Ascending aorta (tissue), 2 donors: ENCODE measurements around the gene WBP1L. TPM values are rescaled to one million over a fixed set of nuclear protein-coding genes. Genes with fewer than 3 reads are reported as not detected.
A peak's percentile ranks its signal among the peaks of the same experiment; 100 is the strongest.

Experiments used
- DNase-seq, 2 donors: peaks; one replicate each; pipeline ENCODE4 v3.0.0-alpha.2; 2019; ENCODE audit warnings: low spot score in 2 of 2
- H3K27ac ChIP-seq, 2 donors: fragments of 200-600 bp; sonication (generic); one replicate each; pipeline ENCODE4 v1.5.1; 2016 to 2017; ENCODE audit warnings: mild to moderate bottlenecking in 1 of 2
- H3K27me3 ChIP-seq: fragments of 200-600 bp; sonication (generic); one replicate; pipeline ENCODE4 v1.5.1; 2017
- H3K36me3 ChIP-seq, 2 donors: fragments of 200-600 bp; sonication (generic); one replicate each; pipeline ENCODE4 v1.5.1; 2016
- H3K4me1 ChIP-seq, 2 donors: fragments of 200-600 bp; sonication (generic); one replicate each; pipeline ENCODE4 v1.5.1; 2016 to 2017; ENCODE audit warnings: mild to moderate bottlenecking in 1 of 2
- H3K4me3 ChIP-seq, 2 donors: fragments of 200-600 bp; sonication (generic); one replicate each; pipeline ENCODE4 v1.5.1; 2016 to 2017; ENCODE audit warnings: mild to moderate bottlenecking in 1 of 2
- H3K9me3 ChIP-seq, 2 donors: fragments of 200-600 bp; sonication (generic); one replicate each; pipeline ENCODE4 v1.5.1; 2016
- intact Hi-C: fragments of 100-400 bp; cut with DNase I; formaldehyde crosslinking; loops from one replicate; pipeline ENCODE4 v1.15.1; 2023
- total RNA-seq: library from RNA; depleted of rRNA; stranded (reverse); fragments of >200 nt; gene quantifications from one replicate; pipeline ENCODE4 v1.1.0, GENCODE V29; 2016
- TF ChIP-seq, protein P1 (sequence below), 3 experiments: fragments of 200-600 bp in 2 of 3; fragments of 450-650 bp in 1 of 3; sonication (generic) in 2 of 3; IDR thresholded peaks; one replicate each; pipeline ENCODE4 v1.5.1; 2016 to 2019; ENCODE audit warnings: antibody characterized with exemption in 3 of 3, mild to moderate bottlenecking in 1 of 3, moderate library complexity in 1 of 3

The WBP1L gene
- total RNA-seq, 1 donor from 2014 or later: 107 TPM

DNA sequence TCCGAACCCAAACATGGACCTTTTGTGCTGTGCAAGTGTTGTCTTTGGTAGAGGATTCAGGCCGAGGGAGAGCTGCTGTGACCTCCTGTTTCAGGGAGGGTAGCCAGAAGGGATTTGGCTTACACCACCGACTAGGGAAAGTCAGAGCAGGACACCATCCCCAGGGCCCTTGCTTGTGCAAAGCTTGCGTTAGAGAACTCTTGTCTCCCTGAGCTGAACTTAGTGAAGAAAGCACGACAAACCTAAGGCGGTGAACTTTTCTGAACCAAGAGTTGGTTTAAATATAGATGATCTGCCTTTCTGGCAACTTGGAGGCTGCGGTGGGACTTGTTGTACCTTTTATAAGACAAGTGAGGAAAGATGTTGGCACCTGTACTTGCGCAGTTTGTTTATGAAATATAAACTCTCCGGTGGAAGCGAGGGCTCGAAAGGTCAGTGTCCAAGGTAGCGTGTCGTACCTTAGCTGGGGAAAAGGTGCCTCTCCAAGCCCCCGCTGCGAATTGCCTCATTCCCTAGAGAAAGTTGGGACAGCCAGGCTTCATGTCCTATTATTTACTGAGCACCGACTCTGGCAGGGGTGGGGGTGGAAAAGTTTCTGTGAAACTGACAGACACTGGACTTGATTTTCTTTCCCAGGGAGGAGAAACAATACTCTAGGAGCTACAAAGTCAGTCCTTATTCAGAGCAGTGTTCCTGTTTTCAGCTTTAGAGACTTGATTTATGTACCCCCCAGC is 31.6 kb downstream of the WBP1L start:
- H3K27me3 ChIP-seq: no peaks in the 10 kb centered on the region
- DNase-seq: peak; percentile 48 to 94
- no peaks in the 10 kb centered on the region for H3K9me3 ChIP-seq
- H3K4me1 ChIP-seq: peaks cover 26 to 66% of the 10 kb centered on the region in 2 donors
- H3K36me3 ChIP-seq: no peaks in the 10 kb centered on the region
- H3K27ac ChIP-seq: peak overlapping the region; percentile 92 to 95
- intact Hi-C loops: loop anchor here (2.0 kb wide), 1 partner anchor 23 kb away; no protein-coding TSS in a partner anchor
- H3K4me3 ChIP-seq: peak overlapping the region; percentile 42 to 63
- TF ChIP-seq, protein P1, sequence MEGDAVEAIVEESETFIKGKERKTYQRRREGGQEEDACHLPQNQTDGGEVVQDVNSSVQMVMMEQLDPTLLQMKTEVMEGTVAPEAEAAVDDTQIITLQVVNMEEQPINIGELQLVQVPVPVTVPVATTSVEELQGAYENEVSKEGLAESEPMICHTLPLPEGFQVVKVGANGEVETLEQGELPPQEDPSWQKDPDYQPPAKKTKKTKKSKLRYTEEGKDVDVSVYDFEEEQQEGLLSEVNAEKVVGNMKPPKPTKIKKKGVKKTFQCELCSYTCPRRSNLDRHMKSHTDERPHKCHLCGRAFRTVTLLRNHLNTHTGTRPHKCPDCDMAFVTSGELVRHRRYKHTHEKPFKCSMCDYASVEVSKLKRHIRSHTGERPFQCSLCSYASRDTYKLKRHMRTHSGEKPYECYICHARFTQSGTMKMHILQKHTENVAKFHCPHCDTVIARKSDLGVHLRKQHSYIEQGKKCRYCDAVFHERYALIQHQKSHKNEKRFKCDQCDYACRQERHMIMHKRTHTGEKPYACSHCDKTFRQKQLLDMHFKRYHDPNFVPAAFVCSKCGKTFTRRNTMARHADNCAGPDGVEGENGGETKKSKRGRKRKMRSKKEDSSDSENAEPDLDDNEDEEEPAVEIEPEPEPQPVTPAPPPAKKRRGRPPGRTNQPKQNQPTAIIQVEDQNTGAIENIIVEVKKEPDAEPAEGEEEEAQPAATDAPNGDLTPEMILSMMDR (IDR thresholded peaks at IDR 0.05): no peak

DNA sequence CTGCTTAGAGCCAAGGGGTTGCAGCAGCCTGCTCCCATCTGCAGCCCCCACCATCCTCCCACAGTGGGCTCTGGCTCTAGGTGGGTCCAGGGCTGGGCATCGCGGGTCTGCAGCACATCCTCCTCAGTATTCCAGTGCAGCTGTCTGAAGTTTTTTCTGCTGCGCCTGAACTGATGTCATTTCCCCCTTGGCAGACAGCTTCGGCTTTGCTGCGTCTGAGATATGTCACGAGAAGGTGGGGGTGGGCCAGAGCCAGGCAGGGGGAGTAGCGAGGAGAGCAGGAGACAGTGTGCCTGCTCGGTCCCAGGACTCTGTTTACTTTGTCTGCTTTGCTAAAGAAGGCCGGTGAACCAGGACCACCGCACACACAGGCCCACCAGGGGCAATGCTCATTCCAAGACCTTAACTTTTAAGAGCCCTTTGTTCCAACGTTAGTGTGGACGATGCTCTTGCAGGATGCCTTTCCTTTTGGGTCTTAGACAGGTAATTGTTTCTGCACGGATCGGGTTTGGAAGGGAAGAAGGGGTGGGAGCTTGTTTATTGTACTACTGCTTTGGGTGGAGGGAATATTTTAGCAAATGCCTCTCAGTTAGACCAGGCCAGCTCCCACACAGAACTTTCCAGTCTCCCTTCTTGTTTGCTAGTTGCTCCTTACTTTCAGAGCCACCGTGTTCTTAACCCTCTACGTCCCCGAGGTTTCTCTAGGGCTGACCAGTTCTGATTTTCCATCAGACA is 32.4 kb downstream of the WBP1L start:
- peak overlapping the region; percentile 92 to 95 for H3K27ac ChIP-seq
- TF ChIP-seq, protein P1 (IDR thresholded peaks at IDR 0.05): no peak
- H3K4me3 ChIP-seq: peak overlapping the region; percentile 42 to 63
- H3K27me3 ChIP-seq: no peaks in the 10 kb centered on the region
- peak; percentile 76 to 93 for DNase-seq
- no peaks in the 10 kb centered on the region for H3K36me3 ChIP-seq
- peaks cover 28 to 71% of the 10 kb centered on the region in 2 donors for H3K4me1 ChIP-seq
- no peaks in the 10 kb centered on the region for H3K9me3 ChIP-seq
- intact Hi-C loops: loop anchor here (2.0 kb wide), 2 partner anchors 23 to 33 kb away; partner anchors contain the start of gene WBP1L

DNA sequence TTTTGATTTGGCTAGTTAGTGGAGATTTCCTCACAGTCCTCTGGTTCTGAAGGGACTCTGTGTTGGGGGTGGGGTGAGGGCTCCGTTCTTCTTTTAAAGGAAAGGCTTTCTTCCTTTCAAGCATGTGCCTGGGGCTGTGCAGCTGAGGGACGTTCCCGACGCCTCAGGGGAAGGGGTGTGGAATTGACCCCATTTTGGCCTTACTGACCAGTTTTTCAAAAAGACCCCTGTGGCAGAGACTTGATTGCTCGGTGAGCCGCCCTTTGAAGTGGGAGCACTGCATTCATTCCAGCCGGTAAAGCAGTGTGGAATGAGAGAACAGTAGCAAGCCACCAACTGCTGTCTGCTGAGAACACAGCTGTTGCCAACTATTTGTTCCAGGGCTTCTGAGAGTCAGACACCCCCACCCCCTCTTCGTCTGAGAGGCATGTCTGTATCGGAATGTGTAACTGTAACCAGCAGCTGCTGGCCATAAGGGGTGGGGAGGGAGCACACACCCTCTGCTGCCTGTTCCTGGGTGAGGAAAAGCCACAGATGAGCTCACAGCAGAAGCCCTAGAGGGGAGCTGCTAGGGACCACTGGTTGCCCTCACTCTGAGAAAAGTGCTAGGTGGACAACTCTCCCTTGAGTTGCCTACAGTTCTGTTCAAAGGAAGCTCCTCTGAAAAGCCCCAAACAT is 33.2 kb downstream of the WBP1L start:
- Histone ChIP-seq H3K9me3 (no peaks in the 10 kb centered on the region), H3K27me3 (no peaks in the 10 kb centered on the region), H3K4me1 (peaks cover 36 to 80% of the 10 kb centered on the region in 2 donors), H3K36me3 (no peaks in the 10 kb centered on the region), H3K27ac (peak overlapping the region; percentile 92 to 95), H3K4me3 (peak overlapping the region; percentile 42 to 63)
- intact Hi-C loops: loop anchor here (2.0 kb wide), 1 partner anchor 34 kb away; the partner anchor contains the start of gene WBP1L
- peak; percentile 76 to 97 for DNase-seq
- TF ChIP-seq, protein P1 (IDR thresholded peaks at IDR 0.05): no peak

DNA sequence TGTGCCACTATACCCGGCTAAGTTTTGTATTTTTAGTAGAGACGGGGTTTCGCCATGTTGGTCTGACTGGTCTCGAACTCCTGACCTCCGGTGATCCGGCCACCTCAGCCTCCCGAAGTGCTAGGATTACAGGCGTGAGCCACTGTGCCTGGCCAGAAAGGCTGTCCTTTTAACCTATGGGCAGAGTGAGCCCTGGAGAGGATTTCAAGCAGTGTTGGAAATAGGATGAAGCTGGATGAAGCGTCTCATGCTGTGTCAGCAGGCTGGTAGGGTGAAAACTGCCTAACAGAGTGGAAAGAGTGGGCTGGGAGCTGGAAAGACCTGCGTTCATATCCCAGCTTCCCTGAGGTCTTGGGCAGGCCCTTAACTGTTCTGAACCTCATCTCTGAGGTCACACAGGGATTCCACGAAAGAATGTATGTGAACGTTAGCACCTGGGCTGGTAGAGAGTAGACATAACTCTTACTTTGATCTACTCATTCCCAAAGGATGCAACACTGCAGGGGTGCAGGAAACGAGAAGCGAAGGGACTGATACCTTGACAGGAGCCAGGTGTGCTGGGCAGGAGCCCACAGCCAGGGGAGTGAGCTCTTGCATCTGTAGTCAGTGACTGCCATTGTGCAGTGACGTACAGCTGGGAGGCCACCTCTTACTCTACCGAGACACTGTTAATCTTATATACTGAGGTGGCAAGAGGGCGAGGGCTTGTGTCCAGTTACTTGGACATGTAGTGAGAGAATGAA is 34.1 kb downstream of the WBP1L start:
- no peak for DNase-seq
- TF ChIP-seq, protein P1 (IDR thresholded peaks at IDR 0.05): no peak
- intact Hi-C loops: loop anchor here (2.0 kb wide), 1 partner anchor 35 kb away; the partner anchor contains the start of gene WBP1L
- Histone ChIP-seq H3K36me3 (no peaks in the 10 kb centered on the region), H3K4me3 (peak overlapping the region in 1 of 2 donors; percentile 63), H3K4me1 (peaks cover 41 to 83% of the 10 kb centered on the region in 2 donors), H3K27me3 (no peaks in the 10 kb centered on the region), H3K9me3 (no peaks in the 10 kb centered on the region), H3K27ac (peak overlapping the region; percentile 92 to 95)

DNA sequence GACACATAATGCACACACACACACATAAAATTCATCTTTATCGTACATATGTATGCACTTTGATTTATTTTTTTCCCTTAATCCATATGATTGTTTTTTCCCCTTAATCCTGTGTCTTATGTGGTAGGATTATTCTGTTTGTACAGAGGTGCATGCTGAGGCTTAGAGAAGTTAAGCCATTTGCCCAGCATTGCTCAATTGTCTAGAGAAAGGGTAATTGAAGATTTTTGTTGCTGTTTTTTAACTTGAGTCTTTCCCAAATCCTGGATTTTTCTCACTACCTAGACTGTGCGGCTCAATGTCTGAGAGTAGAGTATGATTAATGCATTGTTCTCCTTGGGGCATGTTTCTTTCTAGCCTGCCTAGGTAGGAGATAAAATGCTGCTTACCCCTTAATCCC is 35.0 kb downstream of the WBP1L start:
- H3K9me3 ChIP-seq: no peaks in the 10 kb centered on the region
- peak overlapping the region; percentile 92 to 95 for H3K27ac ChIP-seq
- peak overlapping the region in 1 of 2 donors; percentile 63 for H3K4me3 ChIP-seq
- DNase-seq: no peak
- intact Hi-C loops: no loop called here
- no peaks in the 10 kb centered on the region for H3K27me3 ChIP-seq
- TF ChIP-seq, protein P1 (IDR thresholded peaks at IDR 0.05): no peak
- no peaks in the 10 kb centered on the region for H3K36me3 ChIP-seq
- peaks cover 45 to 82% of the 10 kb centered on the region in 2 donors for H3K4me1 ChIP-seq
